Measurements from ENCODE around the gene LRRC8C.

Gene LRRC8C

DNA sequence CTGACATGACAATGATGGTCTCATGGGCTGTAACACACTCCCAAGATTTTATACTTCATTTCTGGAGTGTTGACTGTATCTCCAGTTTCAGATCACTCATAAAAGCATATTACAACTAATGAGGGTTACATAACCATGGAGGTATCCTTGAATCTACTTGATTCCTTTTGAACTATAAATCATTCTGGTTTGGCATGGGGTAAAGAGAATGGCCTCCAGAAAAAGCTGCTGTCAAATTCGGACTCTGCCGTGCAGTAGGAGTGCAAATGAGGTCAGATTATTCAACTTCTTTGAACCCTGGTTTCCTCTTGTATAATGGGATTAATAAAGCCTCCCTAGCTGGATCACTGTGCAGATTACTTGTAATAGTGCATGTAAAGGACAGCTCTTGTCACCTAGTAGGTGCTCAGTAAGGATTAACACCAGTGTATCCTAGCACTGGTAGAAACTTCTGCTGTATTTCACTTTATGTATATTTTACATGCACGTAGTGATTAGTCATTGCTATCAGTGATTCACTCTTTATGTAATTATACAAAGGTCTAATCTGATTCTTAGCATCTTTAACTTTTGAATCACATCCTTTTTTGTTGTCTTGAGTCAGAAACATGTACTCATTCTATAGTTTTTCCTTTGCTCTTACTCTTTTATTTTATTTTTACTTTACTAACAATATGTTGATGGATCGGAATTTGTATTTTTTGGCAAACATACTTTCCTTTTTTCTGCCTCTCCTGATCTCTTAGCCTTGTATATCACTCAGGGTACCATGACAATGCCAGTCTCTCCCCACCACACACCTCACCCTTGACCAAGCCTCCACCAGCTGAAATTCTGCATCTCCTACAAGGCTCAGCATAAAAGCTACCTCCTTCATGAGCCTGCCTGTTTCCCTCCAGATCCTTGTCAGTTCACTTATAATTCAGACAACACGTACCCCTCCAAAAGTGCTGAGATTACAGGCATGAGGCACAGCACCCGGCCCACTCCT, 3.2 kb downstream of the LRRC8C start:
- DNase-seq: no peak

DNA sequence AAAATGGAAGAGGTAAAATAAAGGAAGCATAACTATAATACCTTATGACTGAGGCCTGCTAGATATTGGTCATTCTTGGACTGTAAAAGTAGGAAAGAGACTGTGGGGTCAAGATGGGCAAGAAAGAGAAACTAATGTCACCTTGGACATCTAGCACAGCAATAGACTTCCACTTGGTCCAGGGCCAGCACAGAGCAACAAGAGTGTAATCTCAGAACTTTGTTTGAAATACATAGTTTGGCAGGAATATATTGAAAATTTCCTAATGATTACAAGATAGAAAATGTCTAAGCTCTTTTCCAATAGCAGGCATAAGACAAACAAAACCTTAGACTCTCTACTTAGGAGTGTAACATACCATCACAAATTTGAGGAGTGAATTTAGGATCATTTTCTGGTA, 4.6 kb downstream of the LRRC8C start:
- no peak for DNase-seq

DNA sequence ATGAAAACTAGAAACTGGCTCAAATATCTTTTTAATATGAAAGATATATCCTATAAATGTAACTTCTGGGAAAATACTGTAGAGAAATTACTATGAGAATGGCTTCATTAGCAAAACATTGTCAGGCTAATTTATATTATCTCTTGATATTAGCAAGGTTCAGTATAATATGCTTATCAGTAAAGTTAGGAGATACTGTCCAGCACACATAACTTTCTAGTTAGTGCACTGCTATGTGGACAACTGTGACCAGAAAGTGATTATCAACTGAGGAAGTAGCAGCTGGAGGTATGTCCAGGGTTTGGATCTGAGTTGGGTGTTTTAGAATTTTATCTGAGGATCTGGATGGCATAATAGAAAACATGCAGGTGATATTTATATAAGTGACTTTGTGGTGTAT, 7.5 kb downstream of the LRRC8C start:
- DNase-seq: no peak

GRCh38 chr1:89641781-89642180, 8.9 kb downstream of the LRRC8C start:
- DNase-seq: no peak

GRCh38 chr1:89643577-89643976, 10.7 kb downstream of the LRRC8C start:
- no peak for DNase-seq

- no peak for DNase-seq
These were observed 11.3 kb downstream of the LRRC8C start for GRCh38 chr1:89644119-89644814.

- no peak for DNase-seq
These were observed 13.3 kb downstream of the LRRC8C start for GRCh38 chr1:89646259-89646658.

DNA sequence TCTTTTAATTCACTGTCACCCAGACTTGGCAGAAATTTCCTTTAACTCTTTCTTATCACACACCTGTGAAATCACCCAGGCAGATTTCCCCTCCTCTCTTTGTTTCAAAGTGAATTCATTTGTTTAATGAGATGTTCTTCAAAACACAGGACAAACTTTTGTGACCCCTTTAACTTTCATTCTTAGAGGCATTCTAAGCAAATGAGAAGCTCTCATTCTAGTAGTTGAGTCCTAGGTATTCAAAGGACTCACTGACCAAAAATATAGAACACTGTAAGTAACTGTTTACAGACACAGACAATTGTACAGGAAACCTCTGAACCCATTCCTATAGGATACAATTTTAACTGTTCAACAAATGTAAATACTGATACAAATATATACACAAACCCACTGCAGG, 16.9 kb downstream of the LRRC8C start:
- DNase-seq: no peak

DNA sequence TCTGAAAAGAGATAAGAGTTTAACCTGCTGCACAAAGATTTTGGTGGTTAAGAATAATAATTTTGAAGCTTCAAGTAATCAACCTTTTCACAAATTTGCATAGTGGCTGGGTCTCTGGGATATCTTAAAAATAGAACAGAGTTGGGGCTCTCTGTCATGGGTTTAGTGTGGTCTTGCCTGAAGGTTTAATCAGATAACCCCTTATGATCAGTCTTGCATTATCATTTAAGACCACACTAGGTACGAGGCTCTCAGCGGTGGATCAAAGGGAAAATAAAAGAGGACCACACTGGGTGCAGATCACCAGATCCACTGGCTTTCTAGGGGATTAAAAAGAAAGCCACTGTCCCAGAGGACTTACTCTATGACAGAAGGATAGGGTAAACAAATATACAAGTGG, 19.5 kb downstream of the LRRC8C start:
- no peak for DNase-seq

DNA sequence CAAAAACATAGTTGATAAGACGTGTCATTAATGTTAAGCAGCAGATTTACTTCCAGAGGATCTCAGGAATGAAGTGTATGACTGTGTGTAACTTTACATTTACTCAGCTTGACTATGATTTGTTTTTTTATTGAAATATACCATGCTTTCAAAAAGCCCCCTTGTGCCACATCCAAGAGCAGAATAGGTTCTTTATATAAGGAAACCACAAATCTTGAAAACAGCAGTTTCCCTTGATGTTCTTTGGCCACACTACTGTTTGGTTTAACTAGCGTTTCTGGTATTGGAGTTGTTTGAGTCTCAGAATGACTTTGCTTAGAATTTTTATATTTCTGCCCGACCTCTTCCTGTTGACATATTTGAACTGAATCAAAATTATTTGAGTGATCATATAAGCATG, 25.0 kb downstream of the LRRC8C start:
- DNase-seq: no peak

GRCh38 chr1:89659322-89660081, 26.6 kb downstream of the LRRC8C start:
- DNase-seq: no peak

DNA sequence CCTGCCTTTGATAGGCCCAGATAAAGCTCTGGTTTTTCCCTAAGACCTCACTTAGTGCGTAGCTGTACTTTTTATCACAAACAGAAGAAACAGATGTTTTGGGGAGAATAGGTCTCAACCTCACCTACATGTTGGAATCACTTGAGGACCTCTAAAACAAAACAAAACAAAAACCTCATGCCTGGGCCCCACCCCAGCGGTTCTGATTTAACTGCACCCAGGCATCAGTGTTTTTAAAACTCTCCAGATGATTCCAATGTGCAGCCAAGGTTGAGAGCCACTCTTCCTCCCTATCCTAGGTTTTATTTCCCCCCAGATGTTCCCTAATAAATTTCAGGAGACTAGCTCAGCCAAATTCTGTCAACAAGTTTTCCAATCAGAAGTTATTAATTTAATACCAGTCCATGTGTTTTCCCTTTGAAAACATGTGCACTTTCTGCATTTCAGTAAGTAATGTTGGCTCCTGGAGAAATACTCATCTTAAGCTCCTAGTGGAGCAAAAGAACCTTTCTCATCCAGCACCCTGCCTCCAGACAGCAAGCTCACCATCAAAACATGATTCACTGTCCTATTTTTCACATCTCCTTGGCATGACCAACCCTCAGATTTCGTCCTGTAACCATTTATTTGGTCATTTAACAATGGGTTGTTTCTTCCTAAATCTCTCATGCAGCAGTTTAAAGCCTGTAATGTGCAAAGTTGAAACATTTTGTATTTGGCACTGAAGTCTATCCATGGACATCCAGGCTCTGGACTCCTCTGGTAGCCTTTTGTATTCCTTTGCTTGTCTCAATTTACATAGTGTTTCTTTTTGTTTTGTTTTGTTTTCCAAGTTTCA, 27.5 kb downstream of the LRRC8C start:
- DNase-seq: no peak

GRCh38 chr1:89665941-89666340, 33.0 kb downstream of the LRRC8C start:
- DNase-seq: no peak

GRCh38 chr1:89666640-89667039, 33.7 kb downstream of the LRRC8C start:
- DNase-seq: no peak

DNA sequence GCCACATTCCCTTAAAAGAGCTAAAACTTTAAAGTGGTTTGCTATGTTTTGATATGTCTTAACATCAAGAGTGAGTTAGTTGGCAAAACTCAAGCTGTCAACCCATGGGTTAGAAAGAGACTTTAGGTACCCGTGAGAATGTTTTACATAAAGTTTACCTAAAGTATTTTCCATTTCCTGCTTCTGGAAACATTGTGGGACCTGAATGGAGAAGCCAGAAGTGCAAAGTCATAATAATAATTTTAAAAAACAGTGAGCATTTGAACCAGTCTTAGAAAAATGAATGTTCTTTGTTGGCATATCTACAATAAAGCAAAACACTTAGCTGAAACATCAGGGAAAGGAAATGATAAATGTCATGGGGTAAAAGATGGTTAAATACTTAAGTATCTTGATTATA, 34.8 kb downstream of the LRRC8C start:
- no peak for DNase-seq

DNA sequence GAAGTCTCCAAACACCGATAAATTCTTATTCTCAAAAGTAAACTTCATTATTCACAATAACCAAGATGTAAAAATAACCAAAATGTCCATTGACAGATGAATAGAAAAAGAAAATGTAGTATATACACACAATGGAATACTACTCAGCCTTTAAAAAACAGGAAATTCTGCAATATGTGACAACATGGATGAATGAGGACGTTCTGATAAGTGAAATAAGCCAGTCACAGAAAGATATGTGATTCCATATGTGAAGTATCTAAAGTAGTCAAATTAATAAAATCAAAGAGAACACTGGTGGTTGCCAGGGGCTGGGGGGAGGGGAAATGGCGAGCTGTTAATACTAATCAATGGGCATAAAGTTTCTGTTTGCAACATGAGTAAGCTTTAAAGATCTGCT, 36.0 kb downstream of the LRRC8C start:
- DNase-seq: no peak

- DNase-seq: no peak
These were observed 36.5 kb downstream of the LRRC8C start for GRCh38 chr1:89669441-89669840.

- no peak for DNase-seq
These were observed 37.2 kb downstream of the LRRC8C start for GRCh38 chr1:89670163-89670562.

- DNase-seq: no peak
These were observed 37.8 kb downstream of the LRRC8C start for GRCh38 chr1:89670711-89671110.

DNA sequence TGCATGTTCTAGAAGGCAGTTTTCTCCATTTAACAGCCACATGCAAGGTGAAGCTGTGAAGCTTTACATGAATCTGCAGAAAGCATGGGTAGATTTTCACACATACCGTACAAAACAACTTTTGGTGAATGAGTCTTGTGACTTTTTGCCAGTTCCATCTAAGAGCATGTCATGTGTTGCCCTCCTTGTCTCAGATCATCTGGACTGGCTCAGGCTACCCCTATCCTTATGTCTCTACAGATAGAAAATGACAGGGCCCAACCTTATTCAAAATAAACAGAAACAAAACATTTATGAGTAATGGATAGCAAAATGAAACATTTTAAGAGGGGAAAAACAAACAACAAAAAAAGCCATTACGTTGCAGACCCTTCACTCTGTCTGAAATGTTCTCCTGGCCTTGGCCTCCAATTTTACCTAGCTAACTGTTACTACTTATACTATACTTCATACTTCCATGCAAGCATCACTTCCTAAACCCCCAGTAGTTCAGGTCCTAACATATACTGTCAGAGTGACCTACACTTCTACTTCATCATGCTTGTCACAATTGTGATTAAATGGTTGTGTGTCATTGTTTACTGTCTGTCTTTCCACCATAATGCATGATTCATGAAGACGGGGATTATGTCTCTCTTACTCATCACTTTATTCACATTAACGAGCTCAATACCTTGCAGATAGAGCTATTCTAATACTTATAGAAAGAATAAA, 39.0 kb downstream of the LRRC8C start:
- no peak for DNase-seq

GRCh38 chr1:89672489-89673183, 39.7 kb downstream of the LRRC8C start:
- DNase-seq: no peak
